Left forelimb (tissue), 1 donor: ENCODE measurements around the gene TBX15.

ENCODE experiments used
- DNase-seq: peaks from one replicate; pipeline ENCODE4 v3.0.0-alpha.2; 2018; ENCODE audit warnings: low spot score

Gene TBX15

DNA sequence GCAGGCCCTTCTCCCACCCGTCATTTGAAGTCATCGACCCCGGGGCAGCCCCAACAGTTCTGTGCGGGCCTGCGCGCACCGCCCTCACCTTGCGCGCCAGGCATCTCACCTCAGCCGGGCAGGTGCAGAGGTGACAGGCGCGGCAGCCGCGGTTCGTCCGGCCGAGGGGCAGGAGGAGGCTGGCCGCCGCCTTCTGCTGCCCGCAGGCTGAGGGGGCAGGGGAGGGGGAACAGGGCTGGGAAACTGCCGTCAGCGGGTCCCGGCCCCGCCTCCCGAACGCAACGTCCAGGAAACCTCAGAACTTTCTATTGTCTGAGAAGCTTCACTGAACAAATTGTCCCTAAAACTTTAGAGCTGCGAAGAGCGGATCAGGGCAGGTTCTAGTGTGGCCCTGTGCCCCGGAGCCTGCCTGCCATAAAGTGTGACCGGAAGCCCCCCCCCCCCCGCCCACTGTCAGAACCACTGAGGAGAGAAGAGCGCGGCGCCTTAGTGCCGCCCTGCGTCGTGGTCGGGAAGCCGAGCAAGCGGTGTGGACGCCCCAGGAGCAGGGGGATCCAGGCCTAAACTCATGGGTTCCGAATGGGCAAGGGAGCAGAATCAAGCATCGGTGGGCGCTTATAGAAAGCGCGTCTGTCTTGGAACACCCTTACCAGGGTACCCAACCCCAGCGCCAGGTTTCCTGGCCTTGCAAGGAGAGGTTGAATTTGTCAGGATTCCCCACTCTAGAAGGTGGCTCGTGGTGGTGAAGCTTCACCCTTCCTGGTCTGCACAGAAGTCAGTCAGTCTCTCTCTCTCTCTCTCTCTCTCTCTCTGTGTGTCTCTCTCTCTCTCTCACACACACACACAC, 13.3 kb upstream of the TBX15 start:
- DNase-seq, result peak; percentile 72

DNA sequence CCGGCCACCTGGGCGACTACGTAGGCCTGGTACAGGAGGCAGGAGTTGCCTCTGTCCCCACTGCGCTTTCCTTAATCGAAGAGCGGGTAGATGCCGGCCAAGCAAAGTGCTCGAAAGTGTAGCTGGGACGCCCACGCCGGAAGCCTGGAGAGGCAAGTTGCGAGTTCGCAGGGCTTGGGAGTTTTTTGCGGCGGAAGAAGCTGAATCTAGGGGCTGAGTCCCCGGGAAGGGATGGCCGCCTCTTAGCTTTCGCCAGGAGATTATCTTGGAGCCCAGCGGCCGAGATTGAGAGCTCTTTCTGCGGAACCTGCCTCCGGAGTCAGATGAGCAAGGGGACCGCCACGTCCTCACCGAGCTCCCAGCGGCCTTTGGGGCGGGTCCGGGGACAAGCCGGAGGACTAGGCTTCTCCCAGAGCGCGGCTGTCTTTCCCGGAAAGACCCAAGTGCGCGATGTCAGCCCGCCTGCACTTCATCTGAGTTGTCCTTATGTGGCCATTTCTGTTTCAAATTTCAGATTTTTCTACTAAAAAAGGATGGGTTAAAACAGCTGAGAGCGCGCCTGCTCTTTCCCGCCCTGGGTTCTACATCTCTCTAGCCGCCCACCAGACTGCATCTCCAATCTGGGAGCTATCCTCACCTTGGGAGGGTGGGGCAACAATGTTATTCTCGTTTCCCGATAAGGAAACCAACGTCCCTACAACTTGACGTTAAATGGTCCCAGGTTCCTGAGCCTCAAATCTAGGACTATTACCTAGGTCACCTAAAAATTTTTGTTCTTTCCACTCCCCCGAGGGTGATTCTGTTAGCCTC, 12.4 kb upstream of the TBX15 start:
- DNase-seq, result peak; percentile 78

DNA sequence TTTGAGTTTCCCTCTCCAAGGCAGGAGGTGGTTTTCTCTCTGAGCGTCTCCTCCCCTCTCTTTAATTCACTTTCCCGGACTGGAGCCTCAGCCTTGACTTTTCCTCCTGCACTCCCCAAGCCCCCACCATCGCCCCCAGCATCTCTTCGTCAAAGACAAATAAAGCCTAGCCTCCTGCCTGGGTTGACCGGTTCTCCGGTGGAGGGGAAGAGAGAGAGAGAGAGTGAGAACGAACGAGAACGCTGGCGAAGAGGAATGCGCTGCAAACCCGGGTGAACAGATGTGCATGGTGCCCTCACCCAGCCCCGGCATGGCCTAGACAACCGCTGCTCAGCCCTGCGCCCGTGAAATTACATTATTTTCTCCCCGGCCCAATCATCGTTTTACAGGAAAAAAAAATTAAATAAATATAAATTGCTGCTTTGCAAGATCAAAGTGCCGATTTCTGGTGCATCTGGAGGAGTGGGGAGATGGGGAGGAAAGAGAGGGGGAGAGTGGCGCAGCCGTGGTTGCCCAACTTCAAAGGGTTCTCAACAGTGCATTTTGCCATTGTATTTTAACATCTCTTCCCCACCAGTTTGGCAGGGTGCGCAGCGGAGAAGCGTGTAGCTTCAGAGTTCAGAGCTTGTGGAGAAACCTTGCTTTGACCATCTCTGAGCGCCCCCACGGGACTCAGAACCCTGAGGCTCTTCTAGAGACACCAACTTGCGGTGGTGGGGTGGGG, 11.4 kb upstream of the TBX15 start:
- DNase-seq, result no peak

DNA sequence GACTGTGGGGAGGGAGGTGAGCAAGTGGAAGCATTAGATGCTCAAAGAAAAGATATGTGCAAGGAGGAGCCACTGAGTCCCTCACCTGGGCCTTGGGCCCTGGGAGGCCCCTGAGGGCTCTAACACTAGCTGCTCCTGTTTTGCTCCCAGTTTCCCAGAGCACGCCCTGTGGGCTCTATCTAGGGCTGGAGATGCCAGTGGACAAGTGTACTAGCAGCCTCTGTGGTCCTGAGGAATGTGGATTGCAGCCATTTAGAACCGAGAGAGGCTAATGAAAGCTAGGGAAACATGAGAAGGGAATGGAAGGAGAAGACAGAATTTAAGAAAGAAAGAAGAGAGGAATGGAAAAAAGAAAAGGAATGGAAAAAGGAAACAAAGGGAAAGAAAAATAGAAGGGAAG, 10.0 kb upstream of the TBX15 start:
- no peak for DNase-seq

DNA sequence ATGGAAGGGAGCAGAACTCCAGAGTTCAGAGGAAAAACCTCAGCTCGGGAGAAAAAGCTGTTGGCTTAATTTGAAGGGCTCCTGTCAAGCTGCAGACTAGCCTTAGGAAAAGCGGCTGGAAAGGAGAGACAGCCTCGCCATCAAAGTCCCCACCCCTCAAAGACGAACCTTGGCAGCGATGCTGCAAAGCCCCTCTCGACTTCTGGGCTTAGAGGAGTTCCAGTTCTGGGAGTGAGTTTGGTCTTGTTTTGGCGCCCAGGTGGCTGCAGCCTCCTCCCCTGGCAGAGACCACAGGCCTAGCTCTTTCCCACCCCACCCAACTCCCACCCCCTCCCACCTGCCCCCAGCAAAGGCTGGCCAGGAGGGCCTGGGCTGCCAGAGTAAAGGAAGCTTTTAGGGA, 9.1 kb upstream of the TBX15 start:
- peak; percentile 57 for DNase-seq

DNA sequence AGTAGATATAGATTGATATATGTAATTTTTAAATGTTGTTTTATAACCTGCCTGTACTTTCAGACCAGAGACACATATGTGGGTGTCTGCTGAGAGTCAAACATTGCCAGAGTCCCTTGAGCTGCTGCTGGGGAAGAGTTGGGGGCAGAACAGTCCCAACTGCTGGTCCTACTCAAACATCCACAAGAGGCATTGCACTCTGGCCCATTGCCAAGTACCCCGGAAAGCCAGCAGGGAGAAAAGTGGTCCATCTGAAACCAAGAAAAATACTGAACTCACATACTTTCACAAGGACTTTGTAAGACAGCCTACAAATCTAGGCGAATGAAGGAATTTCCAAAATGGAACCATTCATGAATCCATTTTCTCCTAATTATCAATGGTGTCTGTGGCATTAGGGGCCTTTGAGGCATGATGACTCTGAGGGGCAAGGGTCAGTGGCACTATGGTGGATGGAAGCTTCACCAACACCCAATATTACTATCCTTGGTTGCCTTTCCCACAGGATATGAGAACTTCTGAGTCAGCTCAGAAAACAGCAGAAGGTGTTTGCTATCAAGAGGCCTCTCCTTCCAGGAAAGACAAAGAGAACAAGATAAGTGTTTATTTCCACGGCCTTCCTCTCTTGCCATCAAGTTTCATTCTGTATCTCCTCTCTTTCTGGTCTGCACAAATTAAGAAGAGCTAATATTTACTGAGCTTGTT, 7.3 kb upstream of the TBX15 start:
- DNase-seq, result no peak

DNA sequence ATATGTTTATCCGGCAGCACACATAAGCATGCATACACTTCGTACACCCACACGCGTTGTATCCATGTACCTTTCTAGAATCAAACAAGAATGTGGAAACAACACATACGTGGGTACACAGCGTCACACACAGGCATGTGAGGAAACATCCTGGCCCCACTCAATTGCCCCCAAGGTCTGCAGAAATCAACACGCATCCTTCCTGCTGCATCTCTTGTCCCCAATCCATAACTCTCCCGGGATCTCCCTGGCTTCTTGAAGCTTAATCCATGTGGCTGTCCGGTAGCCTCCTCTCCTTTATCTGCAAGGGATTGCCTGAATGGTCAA, 5.5 kb upstream of the TBX15 start:
- DNase-seq, result no peak

DNA sequence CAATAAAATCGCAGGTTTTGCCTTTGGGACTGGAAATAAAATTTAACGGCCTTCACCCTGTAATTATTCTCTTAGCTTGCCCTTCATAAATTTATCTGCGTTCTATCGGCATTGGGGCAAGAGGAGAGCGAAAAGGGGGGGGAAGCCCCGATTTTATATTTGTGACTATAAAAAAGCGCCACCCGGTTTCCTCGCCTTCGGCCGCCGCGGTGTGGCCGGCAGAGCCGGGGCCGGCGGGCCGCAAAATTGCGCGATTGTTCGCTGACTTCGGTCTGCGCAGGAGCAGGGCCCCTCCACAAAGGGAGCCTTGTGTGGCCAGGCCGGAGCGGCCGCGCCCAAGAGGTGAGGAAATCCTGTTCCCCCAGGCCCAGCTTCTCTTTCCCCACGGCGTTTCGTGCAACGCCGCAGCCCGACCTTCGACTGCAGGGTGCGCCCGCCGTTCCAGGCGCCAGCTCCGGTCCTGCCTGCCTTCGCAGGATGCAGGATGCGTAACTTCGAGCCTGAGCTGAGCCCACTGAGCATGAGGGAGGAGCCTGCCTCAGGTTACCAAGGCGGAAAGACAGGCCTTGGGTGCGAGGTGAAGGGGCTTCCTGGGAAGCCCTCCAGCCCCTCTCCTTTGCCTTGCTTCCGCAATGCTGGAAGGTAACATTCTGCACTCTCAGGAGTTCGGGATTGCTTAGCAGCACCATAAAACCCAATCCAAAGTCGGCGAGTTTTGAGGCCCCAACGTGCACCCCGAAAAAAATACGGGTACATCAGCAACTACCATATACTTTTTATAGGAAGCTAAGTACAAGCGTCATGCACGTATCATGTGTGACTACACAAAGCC, 4.9 kb upstream of the TBX15 start:
- DNase-seq, result no peak

DNA sequence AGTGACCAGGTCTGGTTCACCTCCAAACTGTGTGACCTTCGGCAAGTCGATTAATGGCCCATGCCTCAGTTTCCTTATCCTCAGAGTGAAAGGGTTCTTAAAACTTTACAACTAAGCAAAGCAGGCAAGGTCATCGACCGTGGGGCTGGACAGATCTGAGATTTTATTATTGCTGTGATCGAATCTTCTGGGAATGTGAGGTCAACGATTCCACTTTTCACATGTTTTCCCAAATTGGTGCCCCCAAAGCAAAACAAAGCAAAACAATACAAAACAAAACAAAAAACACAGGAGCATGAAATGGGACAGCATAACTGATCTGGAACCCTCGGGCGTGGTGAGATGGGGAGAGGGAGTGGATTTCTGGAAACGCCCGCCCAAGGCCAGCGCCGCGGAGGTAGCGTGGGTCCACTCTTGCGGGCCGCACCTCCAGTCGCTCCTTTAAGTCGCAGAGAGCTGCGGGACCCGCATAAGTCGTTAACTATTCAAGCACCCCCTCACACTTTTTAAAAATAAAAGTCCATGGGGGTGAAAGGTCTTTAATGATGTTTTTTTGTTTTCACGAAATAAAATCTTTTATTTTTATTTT, 4.2 kb upstream of the TBX15 start:
- no peak for DNase-seq

DNA sequence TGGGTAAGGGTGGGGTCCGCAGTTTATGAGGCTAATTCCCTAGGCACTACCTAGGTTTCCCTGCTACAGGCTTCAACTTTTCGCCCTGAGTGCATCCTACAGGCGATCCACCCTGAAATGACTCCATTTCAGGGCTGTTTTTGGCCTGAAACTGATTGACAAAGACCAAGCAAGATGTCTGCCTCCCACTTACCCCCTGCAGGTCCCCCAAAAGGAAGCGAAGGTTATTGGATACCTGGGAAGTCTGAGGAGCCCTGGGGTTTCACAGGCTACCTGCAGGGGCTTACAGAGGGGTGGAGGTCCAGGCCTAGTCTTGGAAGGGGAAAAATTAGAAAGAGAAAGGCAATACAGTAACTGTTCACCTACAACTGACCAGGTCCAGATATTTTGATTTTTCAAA, 3.3 kb upstream of the TBX15 start:
- no peak for DNase-seq

DNA sequence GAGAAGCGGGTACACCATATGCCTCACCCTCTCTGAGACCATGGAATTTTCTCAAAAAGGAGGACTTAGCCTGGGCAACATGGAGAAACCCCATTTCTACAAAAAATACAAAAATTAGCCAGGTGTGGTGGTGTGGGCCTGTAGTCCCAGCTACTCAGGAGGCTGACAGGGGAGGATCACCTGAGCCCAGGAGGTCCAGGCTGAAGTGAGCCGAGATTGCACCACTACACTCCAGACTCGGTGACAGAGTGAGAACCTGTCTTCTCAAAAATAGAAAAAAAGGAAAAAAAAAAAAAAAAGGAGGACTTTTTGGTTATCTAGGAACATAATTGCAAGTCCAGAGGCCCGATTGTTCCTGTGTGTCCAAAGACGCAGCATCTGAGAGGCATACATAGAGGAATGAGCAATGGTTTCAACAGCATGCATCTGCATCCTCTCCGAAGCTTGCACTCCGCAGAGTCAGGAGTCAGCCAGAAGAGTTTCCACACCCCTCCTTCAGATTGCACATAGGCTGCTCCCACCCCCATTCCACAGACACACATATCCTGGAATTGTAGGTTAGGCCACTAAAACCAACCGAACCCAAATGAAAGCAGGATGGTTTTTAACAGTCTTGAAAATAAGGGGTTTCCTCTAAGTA, 2.5 kb upstream of the TBX15 start:
- no peak for DNase-seq

DNA sequence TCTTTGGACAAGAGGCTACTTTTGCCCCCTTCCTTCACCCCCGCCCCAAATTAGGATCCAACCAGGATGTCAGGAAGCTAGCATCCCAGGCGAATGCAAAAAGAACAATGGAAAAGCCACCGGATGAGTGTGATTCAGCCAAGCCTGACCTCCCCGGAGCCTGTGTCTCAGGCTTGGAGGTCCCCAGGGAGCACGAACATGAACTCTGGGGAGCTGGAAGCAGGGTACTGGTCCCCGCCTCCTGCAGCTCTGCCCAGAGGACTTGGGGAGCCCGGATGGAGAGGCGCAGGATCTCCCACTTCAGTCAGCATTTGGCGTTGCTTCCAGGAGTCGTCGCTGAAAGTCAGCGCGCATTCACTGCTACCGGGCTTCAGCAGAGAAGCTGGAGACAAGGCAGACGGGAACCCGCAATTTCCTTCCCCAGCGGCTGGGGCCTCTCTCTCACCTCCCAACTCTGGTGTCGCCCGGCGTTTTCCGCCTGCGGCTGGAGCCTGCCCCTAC, 1.8 kb upstream of the TBX15 start:
- no peak for DNase-seq

DNA sequence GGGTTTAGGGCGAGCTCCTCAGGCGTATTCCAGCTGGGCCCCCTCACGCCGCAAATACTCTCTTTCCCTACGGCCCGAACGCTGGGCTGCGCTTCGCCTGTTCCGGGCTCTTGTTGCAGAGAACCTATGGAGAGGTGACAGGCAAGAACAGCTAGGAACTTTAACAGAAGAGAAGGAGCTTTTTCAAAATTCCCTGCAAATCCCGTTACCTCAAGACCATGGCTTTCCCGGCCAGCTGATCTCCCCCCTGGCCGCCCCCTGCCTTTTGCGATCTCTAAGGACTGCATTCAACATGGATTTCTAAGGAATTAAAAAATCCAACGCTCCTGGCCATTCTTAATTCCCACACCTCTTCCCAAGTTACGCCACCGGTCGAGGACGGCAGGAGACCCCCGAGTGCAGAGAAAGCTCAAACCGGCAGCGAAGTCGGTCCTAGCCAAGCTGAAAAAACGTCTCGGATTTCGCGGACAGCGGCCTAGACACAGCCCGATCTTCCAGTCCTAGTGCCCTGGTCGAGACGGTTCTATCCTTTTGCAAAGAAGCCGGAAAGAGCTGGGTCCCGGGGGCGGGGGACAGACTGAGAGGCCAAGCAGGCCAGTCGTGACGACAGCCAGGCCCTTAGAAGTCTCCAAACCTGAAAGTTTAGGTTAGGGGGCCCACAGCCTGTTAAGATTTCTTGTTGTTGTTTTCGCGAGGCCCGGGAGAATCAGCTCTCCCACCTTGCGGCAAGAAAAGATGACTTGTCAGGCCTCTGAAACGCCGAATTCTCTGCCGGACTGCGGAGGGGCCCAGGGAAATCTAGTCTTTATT, 1.1 kb upstream of the TBX15 start:
- DNase-seq, result no peak

DNA sequence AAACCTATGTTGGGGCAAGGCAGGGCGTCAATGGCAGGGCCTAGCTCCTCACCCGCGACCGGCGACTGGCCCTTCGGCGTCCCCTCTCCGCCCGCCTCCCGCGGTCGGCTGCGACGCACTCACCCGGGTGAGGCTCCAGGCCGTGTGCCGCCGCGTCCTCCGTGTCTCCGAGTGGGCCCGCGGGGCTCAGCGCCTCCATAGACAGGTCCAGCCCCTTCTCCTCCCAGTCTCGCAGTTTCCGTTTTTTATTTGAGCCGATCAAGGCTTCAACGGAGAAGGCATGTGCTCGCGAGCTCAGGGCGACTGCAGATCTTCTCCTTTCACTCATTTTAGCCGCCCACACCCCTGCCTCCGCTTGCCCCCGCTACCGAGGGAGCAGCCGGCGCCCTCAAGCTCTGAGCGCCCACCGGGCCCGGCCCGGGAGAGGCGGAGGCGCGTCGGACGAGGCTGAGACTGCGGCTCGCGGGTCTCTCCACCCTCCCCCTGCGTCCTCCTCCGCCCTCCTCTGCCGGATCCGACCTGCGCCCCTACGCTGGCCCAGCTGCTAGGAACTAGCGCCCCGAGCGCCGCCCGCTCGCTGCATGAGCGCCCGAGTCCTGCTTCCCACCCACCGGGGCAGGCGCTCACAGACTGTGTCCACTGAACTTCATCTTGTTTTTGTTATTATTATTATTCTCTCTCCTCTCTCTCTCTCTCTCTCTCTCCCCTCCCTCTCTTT, 516 bp downstream of the TBX15 start:
- peak; percentile 86 for DNase-seq

DNA sequence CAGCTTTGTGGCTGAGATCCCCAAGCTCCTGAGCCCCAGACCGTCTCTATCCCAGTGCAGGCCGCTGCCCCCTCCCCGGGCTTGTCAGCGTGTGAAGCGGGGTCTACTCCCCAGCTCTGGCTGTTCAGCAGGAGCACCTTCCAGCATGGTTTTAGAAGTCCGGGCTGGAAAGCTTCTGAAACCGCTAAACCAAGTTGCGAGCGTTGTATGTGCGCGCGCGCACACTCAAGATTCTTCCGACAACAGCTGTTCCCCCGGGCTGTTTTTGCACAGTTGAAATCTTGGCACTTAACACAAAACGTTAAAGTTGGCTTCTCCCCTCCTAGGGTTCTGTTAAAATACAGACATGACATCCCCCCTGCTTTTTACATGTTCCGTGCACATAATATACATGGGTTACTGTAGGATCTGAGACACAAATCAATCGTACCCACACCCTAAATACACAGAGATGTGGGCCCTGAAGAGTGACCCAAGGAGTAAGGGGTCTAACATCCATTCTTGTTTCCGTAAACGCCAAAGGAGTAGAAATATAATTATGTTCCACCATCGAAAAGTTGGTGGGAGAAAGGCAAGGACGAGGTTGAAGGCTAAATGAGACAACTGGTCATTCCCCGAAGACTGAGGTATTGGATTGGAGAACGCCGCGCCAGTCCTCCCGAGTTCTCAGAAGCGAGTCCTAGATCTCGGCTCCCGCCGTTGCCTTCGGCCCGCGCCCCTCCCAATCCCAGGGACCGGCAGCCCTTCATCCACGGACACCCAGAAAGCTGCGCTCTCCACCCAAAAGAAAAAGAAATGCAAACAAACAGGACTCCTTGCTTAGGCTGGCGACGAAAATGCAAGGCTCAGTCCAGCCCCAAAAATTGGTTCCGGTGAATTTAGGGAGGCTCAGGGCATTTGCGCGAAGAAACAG, 1.3 kb downstream of the TBX15 start:
- DNase-seq, result no peak

DNA sequence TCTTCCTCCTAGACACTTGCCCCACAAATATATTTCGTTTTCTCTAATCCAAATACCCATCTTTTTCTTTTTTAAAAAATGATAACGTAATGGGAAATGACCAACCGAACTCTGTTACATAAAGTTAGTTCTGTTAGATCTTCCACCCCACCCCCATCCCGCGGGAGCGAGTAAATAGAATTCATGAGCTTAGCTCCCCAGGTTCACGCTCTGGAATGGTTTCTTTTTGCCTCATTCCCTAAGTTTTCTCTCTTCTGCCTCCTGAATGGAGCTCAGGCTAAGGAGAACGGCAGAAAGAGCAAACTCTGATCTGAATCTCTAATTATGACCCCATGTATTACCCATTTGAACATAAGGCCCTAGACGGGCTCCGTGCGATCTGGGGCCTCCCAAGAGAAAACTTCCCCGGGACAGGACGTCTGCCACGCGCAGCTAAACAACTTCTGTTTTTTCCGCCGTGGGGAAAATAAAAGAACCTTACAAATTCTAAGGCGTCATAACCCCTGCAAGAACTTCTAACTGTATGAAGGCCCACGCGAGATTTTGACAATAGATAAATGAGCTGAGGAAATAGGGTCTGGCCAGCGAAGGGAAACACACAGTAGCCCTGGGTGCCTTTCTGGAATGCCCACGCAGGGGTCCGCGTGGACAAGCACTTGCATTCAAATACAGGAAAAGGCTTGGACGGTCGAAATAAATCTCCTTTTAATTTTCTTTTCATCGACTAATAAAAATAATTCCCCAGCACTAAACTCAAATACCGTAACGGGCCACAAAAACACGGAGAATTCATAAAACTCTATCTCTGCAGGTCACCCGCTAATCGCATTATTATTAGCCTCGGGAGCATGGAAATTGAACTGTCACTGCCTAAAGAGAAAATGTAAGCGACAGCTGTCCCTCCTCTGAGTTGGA, 2.2 kb downstream of the TBX15 start:
- DNase-seq, result no peak
